Astrocyte (in vitro differentiated cells and primary cell): ENCODE data around the gene ZNF786. TPM values are rescaled to one million over a fixed set of nuclear protein-coding genes. Genes with fewer than 3 reads are reported as not detected.

Experiments
- DNase-seq: peaks from one replicate; pipeline ENCODE4 v3.0.0-alpha.2; 2010; ENCODE audit warnings: low read depth
- FAIRE-seq: peaks from 2 replicates; lab custom pipeline; 2011; peaks lifted over from hg19 to GRCh38; lab: Jason Lieb, UNC
- H2AFZ ChIP-seq: 2 replicates; pipeline ENCODE4 v1.6.0; 2012; ENCODE audit warnings: low read depth, low read length, inconsistent platforms
- H3K27ac ChIP-seq: 2 replicates; pipeline ENCODE4 v1.5.1; 2011; ENCODE audit warnings: low read depth, low read length, inconsistent platforms
- H3K27me3 ChIP-seq: 2 replicates; pipeline ENCODE4 v1.6.0; 2011; ENCODE audit warnings: low read length, inconsistent platforms; ENCODE audit not compliant: insufficient read depth
- H3K36me3 ChIP-seq: 2 replicates; pipeline ENCODE4 v1.5.1; 2011; ENCODE audit warnings: low read length, inconsistent platforms; ENCODE audit not compliant: insufficient read depth
- H3K4me1 ChIP-seq: 2 replicates; pipeline ENCODE4 v1.5.1; 2011; ENCODE audit warnings: low read length, inconsistent platforms; ENCODE audit not compliant: insufficient read depth
- H3K4me2 ChIP-seq: 2 replicates; pipeline ENCODE4 v1.6.0; 2012; ENCODE audit warnings: low read length, inconsistent platforms
- H3K4me3 ChIP-seq: 2 replicates; pipeline ENCODE4 v1.5.1; 2011; ENCODE audit warnings: low read depth, mild to moderate bottlenecking, low read length, inconsistent platforms; ENCODE audit not compliant: insufficient read depth
- H3K79me2 ChIP-seq: 2 replicates; pipeline ENCODE4 v1.6.0; 2012; ENCODE audit warnings: mild to moderate bottlenecking, low read length, inconsistent platforms; ENCODE audit not compliant: insufficient read depth
- H3K9ac ChIP-seq: 2 replicates; pipeline ENCODE4 v1.6.0; 2012; ENCODE audit warnings: mild to moderate bottlenecking, low read length, inconsistent platforms
- H3K9me3 ChIP-seq: 2 replicates; pipeline ENCODE4 v1.5.1; 2012; ENCODE audit warnings: low read depth, mild to moderate bottlenecking, low read length, inconsistent platforms; ENCODE audit not compliant: insufficient read depth
- H4K20me1 ChIP-seq: 2 replicates; pipeline ENCODE4 v1.6.0; 2012; ENCODE audit warnings: low read length, inconsistent platforms; ENCODE audit not compliant: insufficient read depth
- H3K27ac Mint-ChIP-seq: one replicate; pipeline ENCODE4 v1.8.0; 2021; ENCODE audit warnings: mild to moderate bottlenecking, mixed read lengths; ENCODE audit not compliant: unreplicated experiment
- H3K27me3 Mint-ChIP-seq: one replicate; pipeline ENCODE4 v1.8.0; 2021; ENCODE audit warnings: low read depth, mixed read lengths; ENCODE audit not compliant: unreplicated experiment
- H3K36me3 Mint-ChIP-seq: one replicate; pipeline ENCODE4 v1.8.0; 2021; ENCODE audit warnings: low read depth, mixed read lengths; ENCODE audit not compliant: unreplicated experiment
- H3K4me1 Mint-ChIP-seq: one replicate; pipeline ENCODE4 v1.8.0; 2021; ENCODE audit warnings: low read depth, mixed read lengths; ENCODE audit not compliant: unreplicated experiment
- H3K4me3 Mint-ChIP-seq: one replicate; pipeline ENCODE4 v1.8.0; 2021; ENCODE audit warnings: mild to moderate bottlenecking, moderate library complexity, mixed read lengths; ENCODE audit not compliant: unreplicated experiment
- H3K9me3 Mint-ChIP-seq: one replicate; pipeline ENCODE4 v1.8.0; 2021; ENCODE audit warnings: mild to moderate bottlenecking, mixed read lengths; ENCODE audit not compliant: unreplicated experiment
- EZH2 ChIP-seq: IDR thresholded peaks from 2 replicates; pipeline ENCODE4 v1.6.1; 2012; ENCODE audit warnings: mild to moderate bottlenecking, low read length, inconsistent platforms; ENCODE audit not compliant: insufficient read depth
- total RNA-seq: library from RNA; stranded (reverse); gene quantifications from 2 replicates; pipeline ENCODE4 v1.2.1, GENCODE V29; 2021
- TF ChIP-seq, protein P1 (sequence below): IDR thresholded peaks from 2 replicates; pipeline ENCODE4 v1.5.1; 2011; ENCODE audit warnings: low read depth, mild to moderate bottlenecking, inconsistent platforms, low read length, moderate library complexity; ENCODE audit not compliant: insufficient read depth

The ZNF786 gene
- total RNA-seq, 1 donor from 2014 or later: 9.9 TPM

DNA sequence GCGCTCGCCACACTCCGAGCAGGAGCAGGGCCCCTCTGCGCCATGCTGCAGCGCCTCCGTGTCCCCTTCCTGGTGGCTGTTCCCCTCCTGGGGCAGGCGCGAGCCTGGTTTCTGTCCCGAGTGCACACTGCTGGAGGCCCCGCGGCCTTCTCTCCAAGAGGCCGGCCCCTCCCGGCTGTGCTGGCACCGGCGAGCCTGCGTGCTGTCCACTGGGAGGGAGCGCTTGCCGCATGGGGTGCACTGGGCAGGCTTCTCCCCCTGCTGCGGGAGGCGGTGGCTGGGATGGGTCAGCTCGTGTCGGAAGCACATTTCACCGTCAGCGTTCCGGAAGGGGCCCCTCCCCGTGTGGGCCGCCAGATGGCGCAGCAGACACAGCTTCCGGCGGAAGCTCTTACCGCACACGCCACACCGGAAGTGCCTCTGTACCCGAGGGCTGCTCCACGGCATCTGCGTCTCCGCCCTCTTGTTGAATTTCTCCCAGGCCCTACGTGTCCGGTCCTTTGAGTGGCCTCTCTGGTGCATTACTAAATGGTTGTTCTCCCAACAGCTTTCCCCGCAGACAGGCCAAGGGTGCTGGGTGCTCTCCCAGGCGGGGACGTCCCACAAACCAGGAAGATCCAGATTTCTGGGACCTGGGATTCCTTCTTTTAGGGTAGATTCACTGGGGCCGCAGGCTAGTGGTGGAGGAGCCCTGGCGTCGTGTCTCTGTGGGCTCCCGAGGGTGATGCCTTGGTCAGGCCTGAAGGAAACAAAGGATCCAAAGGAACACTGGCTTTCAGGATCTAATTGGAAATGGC lies 18.7 kb downstream of the ZNF786 start:
- Histone ChIP-seq H3K4me3 (no peak overlapping the region), H3K27me3 (no peaks in the 10 kb centered on the region), H2AFZ (no peak overlapping the region), H3K9me3 (no peaks in the 10 kb centered on the region), H3K9ac (no peak overlapping the region), H4K20me1 (no peaks in the 10 kb centered on the region), H3K4me1 (no peaks in the 10 kb centered on the region), H3K27ac (no peak overlapping the region), H3K36me3 (peaks cover 15% of the 10 kb centered on the region), H3K4me2 (no peak overlapping the region), H3K79me2 (no peaks in the 10 kb centered on the region)
- TF ChIP-seq, protein P1, sequence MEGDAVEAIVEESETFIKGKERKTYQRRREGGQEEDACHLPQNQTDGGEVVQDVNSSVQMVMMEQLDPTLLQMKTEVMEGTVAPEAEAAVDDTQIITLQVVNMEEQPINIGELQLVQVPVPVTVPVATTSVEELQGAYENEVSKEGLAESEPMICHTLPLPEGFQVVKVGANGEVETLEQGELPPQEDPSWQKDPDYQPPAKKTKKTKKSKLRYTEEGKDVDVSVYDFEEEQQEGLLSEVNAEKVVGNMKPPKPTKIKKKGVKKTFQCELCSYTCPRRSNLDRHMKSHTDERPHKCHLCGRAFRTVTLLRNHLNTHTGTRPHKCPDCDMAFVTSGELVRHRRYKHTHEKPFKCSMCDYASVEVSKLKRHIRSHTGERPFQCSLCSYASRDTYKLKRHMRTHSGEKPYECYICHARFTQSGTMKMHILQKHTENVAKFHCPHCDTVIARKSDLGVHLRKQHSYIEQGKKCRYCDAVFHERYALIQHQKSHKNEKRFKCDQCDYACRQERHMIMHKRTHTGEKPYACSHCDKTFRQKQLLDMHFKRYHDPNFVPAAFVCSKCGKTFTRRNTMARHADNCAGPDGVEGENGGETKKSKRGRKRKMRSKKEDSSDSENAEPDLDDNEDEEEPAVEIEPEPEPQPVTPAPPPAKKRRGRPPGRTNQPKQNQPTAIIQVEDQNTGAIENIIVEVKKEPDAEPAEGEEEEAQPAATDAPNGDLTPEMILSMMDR: peak; percentile 5
- no peak for TF ChIP-seq EZH2
- DNase-seq: no peak
- H3K4me1 Mint-ChIP-seq: no peaks in the 10 kb centered on the region
- no peak overlapping the region for H3K27ac Mint-ChIP-seq
- H3K27me3 Mint-ChIP-seq: no peaks in the 10 kb centered on the region
- peaks cover 6% of the 10 kb centered on the region for H3K36me3 Mint-ChIP-seq
- no peak for FAIRE-seq
- no peaks in the 10 kb centered on the region for H3K9me3 Mint-ChIP-seq
- no peak overlapping the region for H3K4me3 Mint-ChIP-seq

DNA sequence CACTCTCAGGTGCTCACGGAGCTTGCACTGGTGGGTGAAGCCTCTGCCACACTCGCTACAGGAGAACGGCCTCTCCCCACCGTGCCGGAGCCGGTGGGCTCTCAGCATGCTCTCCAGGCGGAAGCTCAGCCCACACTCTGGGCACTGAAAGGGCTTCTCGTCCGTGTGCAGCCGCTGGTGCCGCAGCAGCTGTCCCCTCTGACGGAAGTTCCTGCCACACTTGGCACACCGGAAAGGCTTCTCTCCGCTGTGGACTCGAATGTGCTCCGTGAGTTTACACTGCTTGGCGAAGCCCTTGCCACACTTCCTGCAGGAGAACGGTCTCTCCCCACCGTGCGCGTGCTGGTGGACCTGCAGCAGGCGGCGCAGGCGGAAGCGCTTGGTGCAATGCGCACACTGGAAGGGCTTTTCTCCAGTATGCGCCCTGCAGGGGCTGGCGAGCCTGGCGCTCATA lies 19.3 kb downstream of the ZNF786 start:
- TF ChIP-seq, protein P1: no peak
- no peak for TF ChIP-seq EZH2
- no peaks in the 10 kb centered on the region for H3K9me3 Mint-ChIP-seq
- H3K9ac ChIP-seq: no peak overlapping the region
- no peak overlapping the region for H3K4me2 ChIP-seq
- H3K27ac Mint-ChIP-seq: no peak overlapping the region
- no peaks in the 10 kb centered on the region for H3K27me3 Mint-ChIP-seq
- H3K27ac ChIP-seq: no peak overlapping the region
- no peak overlapping the region for H3K4me3 Mint-ChIP-seq
- no peak for FAIRE-seq
- no peaks in the 10 kb centered on the region for H3K4me1 Mint-ChIP-seq
- H3K27me3 ChIP-seq: no peaks in the 10 kb centered on the region
- DNase-seq: no peak
- no peak overlapping the region for H2AFZ ChIP-seq
- H3K36me3 Mint-ChIP-seq: peaks cover 4% of the 10 kb centered on the region
- H3K36me3 ChIP-seq: peaks cover 15% of the 10 kb centered on the region
- H3K79me2 ChIP-seq: no peaks in the 10 kb centered on the region
- no peak overlapping the region for H3K4me3 ChIP-seq
- no peaks in the 10 kb centered on the region for H3K9me3 ChIP-seq
- H3K4me1 ChIP-seq: no peaks in the 10 kb centered on the region
- no peaks in the 10 kb centered on the region for H4K20me1 ChIP-seq
